Measurements from ENCODE around the gene ZNF581. TPM values are rescaled to one million over a fixed set of nuclear protein-coding genes. Genes with fewer than 3 reads are reported as not detected.

ZNF581 gene
- polyA plus RNA-seq, 1 donor from 2014 or later: 15.3 TPM

DNA sequence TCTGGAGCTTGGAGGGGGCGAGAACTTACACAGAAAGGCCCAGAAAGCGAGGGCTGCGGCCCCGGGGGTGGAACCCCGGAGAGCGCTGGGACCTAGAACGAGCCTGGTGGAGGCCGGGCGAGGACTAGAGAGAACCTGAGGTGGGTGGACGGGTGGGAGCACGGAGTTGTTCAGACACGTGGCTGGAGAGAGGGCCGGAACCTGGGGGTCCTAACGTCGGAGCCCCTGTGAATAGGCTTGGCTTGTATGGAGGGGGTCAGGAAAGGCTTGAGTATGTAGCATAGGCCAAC lies 383 bp downstream of the ZNF581 start:
- TF ChIP-seq, protein P1, sequence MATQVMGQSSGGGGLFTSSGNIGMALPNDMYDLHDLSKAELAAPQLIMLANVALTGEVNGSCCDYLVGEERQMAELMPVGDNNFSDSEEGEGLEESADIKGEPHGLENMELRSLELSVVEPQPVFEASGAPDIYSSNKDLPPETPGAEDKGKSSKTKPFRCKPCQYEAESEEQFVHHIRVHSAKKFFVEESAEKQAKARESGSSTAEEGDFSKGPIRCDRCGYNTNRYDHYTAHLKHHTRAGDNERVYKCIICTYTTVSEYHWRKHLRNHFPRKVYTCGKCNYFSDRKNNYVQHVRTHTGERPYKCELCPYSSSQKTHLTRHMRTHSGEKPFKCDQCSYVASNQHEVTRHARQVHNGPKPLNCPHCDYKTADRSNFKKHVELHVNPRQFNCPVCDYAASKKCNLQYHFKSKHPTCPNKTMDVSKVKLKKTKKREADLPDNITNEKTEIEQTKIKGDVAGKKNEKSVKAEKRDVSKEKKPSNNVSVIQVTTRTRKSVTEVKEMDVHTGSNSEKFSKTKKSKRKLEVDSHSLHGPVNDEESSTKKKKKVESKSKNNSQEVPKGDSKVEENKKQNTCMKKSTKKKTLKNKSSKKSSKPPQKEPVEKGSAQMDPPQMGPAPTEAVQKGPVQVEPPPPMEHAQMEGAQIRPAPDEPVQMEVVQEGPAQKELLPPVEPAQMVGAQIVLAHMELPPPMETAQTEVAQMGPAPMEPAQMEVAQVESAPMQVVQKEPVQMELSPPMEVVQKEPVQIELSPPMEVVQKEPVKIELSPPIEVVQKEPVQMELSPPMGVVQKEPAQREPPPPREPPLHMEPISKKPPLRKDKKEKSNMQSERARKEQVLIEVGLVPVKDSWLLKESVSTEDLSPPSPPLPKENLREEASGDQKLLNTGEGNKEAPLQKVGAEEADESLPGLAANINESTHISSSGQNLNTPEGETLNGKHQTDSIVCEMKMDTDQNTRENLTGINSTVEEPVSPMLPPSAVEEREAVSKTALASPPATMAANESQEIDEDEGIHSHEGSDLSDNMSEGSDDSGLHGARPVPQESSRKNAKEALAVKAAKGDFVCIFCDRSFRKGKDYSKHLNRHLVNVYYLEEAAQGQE (IDR thresholded peaks at IDR 0.05; ENCODE audit: borderline replicate concordance): no peak
- TF ChIP-seq TAF1 (IDR thresholded peaks at IDR 0.05; ENCODE audit: low read depth): peak; percentile 36
- Histone ChIP-seq H3K27me3 (ENCODE audit: insufficient read depth, low read depth, low read length) (no peaks in the 10 kb centered on the region), H3F3A (ENCODE audit: insufficient read depth, low read length, poor library complexity, severe bottlenecking) (no peaks in the 10 kb centered on the region), H2AFZ (ENCODE audit: low read depth, low read length) (no peak overlapping the region), H3K27ac (ENCODE audit: low read length) (peak overlapping the region; percentile 51), H3K79me2 (replicated peaks; ENCODE audit: insufficient read depth, low read length) (peaks cover 34% of the 10 kb centered on the region), H3K4me2 (ENCODE audit: low read length) (peak overlapping the region; percentile 76), H3K36me3 (ENCODE audit: insufficient read depth, low read length) (no peaks in the 10 kb centered on the region), H3K9ac (ENCODE audit: low read length) (peak overlapping the region; percentile 88), H3K4me3 (ENCODE audit: low read length) (peak overlapping the region; percentile 78), H4K20me1 (ENCODE audit: insufficient read depth) (no peaks in the 10 kb centered on the region), H3K9me2 (ENCODE audit: insufficient read depth, low read length) (no peaks in the 10 kb centered on the region), H3K9me3 (ENCODE audit: low read length) (no peaks in the 10 kb centered on the region)

DNA sequence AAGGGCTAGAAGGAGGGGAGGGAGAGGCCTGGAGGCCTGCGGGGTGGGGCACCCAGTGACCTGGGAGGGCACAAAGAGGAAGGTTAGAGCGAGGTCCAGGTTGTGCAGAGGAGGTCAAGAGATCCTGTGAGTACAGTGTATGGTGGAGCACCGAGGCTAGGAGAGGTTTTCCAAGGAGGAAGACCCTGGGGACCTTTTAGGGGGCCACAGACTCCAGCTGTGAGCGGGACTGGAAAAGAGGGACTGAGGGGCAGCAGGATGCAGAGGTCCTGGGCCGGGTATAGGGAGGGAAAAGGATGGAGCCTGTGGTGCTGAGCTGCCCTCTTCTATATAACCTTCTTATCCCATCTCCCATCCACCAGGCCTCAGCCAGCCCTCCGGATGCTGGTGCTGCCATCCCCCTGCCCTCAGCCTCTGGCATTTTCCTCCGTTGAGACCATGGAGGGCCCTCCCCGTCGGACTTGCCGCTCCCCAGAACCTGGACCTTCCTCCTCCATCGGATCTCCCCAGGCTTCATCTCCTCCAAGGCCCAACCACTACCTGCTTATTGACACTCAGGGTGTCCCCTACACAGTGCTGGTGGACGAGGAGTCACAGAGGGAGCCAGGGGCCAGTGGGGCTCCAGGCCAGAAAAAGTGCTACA lies 863 bp downstream of the ZNF581 start:
- Histone ChIP-seq H3K9me3 (ENCODE audit: low read length) (no peaks in the 10 kb centered on the region), H3F3A (ENCODE audit: insufficient read depth, low read length, poor library complexity, severe bottlenecking) (no peaks in the 10 kb centered on the region), H3K4me3 (ENCODE audit: low read length) (peak overlapping the region; percentile 78), H3K4me2 (ENCODE audit: low read length) (peak overlapping the region; percentile 76), H3K27me3 (ENCODE audit: insufficient read depth, low read depth, low read length) (no peaks in the 10 kb centered on the region), H3K36me3 (ENCODE audit: insufficient read depth, low read length) (no peaks in the 10 kb centered on the region), H3K9ac (ENCODE audit: low read length) (peak overlapping the region; percentile 88), H4K20me1 (ENCODE audit: insufficient read depth) (no peaks in the 10 kb centered on the region), H3K9me2 (ENCODE audit: insufficient read depth, low read length) (no peaks in the 10 kb centered on the region), H3K79me2 (replicated peaks; ENCODE audit: insufficient read depth, low read length) (peaks cover 29% of the 10 kb centered on the region), H3K27ac (ENCODE audit: low read length) (peak overlapping the region; percentile 51), H2AFZ (ENCODE audit: low read depth, low read length) (no peak overlapping the region)
- TF ChIP-seq TAF1 (IDR thresholded peaks at IDR 0.05; ENCODE audit: low read depth): no peak
- no peak for TF ChIP-seq EZH2 (IDR thresholded peaks at IDR 0.05; ENCODE audit: borderline replicate concordance, insufficient read depth, low read length, poor library complexity, severe bottlenecking)
- TF ChIP-seq SMC3 (conservative IDR thresholded peaks at IDR 0.05; ENCODE audit: poor library complexity): no peak
- TF ChIP-seq, protein P2, sequence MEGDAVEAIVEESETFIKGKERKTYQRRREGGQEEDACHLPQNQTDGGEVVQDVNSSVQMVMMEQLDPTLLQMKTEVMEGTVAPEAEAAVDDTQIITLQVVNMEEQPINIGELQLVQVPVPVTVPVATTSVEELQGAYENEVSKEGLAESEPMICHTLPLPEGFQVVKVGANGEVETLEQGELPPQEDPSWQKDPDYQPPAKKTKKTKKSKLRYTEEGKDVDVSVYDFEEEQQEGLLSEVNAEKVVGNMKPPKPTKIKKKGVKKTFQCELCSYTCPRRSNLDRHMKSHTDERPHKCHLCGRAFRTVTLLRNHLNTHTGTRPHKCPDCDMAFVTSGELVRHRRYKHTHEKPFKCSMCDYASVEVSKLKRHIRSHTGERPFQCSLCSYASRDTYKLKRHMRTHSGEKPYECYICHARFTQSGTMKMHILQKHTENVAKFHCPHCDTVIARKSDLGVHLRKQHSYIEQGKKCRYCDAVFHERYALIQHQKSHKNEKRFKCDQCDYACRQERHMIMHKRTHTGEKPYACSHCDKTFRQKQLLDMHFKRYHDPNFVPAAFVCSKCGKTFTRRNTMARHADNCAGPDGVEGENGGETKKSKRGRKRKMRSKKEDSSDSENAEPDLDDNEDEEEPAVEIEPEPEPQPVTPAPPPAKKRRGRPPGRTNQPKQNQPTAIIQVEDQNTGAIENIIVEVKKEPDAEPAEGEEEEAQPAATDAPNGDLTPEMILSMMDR (IDR thresholded peaks at IDR 0.05; ENCODE audit: poor library complexity, severe bottlenecking): no peak
- TF ChIP-seq EP300 (conservative IDR thresholded peaks at IDR 0.05; ENCODE audit: poor library complexity, severe bottlenecking): no peak
- TF ChIP-seq MXI1 (conservative IDR thresholded peaks at IDR 0.05; ENCODE audit: poor library complexity, severe bottlenecking): no peak
- TF ChIP-seq, protein P1 (IDR thresholded peaks at IDR 0.05; ENCODE audit: borderline replicate concordance): no peak
- no peak for TF ChIP-seq RAD21 (conservative IDR thresholded peaks at IDR 0.05)
- TF ChIP-seq POLR2AphosphoS5 (IDR thresholded peaks at IDR 0.05): no peak
